ENCODE results near the gene BEND6.
A peak's percentile ranks its signal among the peaks of the same experiment; 100 is the strongest.

The BEND6 gene

DNA sequence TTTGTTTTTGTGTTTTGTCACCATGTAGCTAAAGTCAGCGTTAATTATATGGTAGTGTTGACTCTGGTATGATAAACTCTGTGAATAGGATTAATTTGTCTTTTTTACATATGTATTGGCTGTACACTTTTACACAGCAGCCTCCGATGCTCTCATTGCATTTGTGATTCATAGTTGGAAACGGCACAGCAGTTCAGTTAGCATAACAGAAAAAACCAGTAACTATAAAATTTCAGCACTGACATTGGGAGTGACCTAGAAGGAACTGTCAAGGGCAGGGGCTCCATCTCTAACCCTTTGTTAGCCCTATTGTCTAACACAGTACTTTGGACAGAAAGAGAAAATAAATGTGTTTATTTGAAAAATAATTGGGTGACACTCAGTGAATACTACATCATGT lies 5.6 kb upstream of the BEND6 start:
- Histone ChIP-seq H3K9me3 (ENCODE audit: control insufficient read depth, low read length) (no peaks in the 10 kb centered on the region), H3K4me1 (ENCODE audit: control insufficient read depth, insufficient read depth, low read length) (peaks cover 6% of the 10 kb centered on the region), H3K4me3 (ENCODE audit: low read length) (no peak overlapping the region), H3K9ac (ENCODE audit: low read length) (no peak overlapping the region), H3K36me3 (ENCODE audit: control insufficient read depth, insufficient read depth, low read length) (no peaks in the 10 kb centered on the region), H3K27me3 (ENCODE audit: control insufficient read depth, insufficient read depth, low read length) (peaks cover 15% of the 10 kb centered on the region)

DNA sequence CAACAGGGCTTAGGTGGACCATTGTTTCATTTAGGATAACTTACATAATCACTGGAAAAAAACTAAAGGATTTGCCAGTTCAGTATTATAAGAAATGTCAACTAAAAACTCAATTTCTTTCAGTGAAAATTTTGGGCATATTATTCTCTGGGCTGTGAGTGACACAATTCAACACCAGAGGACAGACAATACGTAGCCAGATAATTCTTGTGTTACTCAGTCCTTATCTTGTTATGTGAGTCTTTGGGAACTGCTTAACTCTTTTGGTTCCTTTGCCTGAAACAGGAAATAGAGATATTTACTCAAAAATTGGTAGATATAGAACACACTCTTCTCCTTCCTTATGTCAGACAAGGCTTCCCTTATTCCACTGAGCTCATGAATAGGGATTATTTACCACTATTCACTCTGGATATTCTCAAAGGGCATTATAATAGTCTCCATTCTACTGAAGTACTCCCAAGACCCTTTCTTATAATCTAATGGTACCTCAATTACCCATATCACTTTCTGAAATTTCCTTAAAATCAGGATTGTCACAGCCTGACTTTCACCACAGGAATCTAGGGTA lies 4.9 kb upstream of the BEND6 start:
- no peaks in the 10 kb centered on the region for H3K36me3 ChIP-seq (ENCODE audit: control insufficient read depth, insufficient read depth, low read length)

DNA sequence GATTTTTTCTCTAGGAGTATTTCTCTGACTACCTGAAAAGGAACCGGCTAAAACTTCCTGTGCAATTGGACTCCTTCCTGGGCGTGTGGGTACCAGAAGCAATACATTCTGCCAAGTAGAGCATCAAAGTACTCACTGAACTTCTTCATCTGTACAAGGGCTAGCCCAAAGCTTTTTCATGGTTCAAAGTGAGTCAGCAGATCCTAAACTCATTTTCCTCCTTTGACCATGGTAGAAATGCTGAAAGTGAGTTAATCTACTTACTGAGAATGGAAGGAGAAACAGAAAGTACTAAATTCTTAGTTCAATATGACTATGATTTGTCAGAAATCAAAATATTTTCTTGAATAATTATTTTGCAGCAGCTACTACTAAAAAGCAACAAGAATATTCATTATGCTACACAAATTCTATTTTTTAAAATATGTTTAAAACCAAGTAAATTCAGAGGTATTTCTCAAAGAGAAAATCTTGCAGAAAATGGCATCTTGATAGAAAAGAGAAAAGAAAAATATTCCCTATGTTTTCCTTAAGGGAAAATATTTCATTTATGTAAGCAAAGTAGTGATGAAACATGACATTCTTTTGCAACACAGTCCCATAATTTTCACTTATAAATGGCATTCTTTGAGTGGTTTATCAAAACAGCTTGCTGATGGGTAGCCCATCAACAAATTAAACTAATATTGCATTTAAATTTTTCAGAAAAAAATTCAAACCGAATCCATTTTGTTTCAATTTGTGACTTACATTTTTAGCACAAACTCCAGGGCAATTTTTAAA lies 3.7 kb upstream of the BEND6 start:
- no peaks in the 10 kb centered on the region for H3K36me3 ChIP-seq (ENCODE audit: control insufficient read depth, insufficient read depth, low read length)
- H3K27me3 ChIP-seq (ENCODE audit: control insufficient read depth, insufficient read depth, low read length), result peaks cover 27% of the 10 kb centered on the region
- H3K4me1 ChIP-seq (ENCODE audit: control insufficient read depth, insufficient read depth, low read length), result peaks cover 12% of the 10 kb centered on the region
- no peak overlapping the region for H3K4me3 ChIP-seq (ENCODE audit: low read length)
- H3K9me3 ChIP-seq (ENCODE audit: control insufficient read depth, low read length), result no peaks in the 10 kb centered on the region
- H3K9ac ChIP-seq (ENCODE audit: low read length), result no peak overlapping the region

More for the DNA sequence above, 4.9 kb upstream of the BEND6 start:
- H3K9me3 ChIP-seq (ENCODE audit: control insufficient read depth, low read length), result no peaks in the 10 kb centered on the region
- H3K9ac ChIP-seq (ENCODE audit: low read length), result no peak overlapping the region
- H3K27me3 ChIP-seq (ENCODE audit: control insufficient read depth, insufficient read depth, low read length), result peaks cover 18% of the 10 kb centered on the region
- H3K4me1 ChIP-seq (ENCODE audit: control insufficient read depth, insufficient read depth, low read length), result peaks cover 7% of the 10 kb centered on the region
- no peak overlapping the region for H3K4me3 ChIP-seq (ENCODE audit: low read length)

DNA sequence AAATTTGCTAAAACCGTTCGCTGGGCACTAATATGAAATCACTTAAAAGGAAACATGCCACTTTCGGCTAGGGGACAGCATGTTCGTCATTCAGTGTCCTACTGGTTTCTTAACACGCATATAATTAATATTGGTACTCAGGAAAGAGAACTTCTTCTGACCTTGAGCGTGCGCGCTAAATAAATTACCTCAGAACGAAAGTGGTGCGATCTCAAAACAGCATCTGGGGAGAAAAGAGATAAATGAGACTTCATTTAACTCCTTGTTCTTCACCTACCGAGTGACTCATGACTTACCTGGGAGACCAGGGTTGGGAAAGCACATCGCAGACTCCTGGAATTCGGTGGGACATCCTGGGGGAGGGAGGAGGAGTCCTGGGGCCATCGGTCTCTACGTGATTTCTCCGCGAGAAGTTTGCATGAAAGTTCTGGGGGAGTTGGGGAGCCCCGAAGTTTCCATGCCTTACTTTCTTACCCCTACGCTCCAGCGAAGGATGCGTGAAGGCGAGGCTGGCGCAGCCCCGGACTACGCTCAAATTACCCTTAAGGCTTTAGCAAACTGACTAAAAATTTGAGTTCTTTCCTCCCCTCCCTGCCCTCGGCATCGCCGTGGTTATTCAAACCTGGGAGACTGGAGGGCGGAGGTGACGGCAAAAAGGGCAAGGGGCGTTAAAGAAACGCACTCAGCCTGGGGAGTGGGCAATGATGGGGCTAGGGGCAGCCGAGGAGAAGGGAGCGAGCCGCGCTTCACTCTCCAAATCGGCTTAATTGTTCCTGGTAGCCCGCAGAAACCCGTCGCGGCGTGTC lies 1.1 kb upstream of the BEND6 start:
- Histone ChIP-seq H3K4me3 (ENCODE audit: low read length) (peak overlapping the region; percentile 33), H3K9me3 (ENCODE audit: control insufficient read depth, low read length) (no peaks in the 10 kb centered on the region), H3K9ac (ENCODE audit: low read length) (peak overlapping the region; percentile 48), H3K4me1 (ENCODE audit: control insufficient read depth, insufficient read depth, low read length) (peaks cover 12% of the 10 kb centered on the region), H3K27me3 (ENCODE audit: control insufficient read depth, insufficient read depth, low read length) (peaks cover 27% of the 10 kb centered on the region), H3K36me3 (ENCODE audit: control insufficient read depth, insufficient read depth, low read length) (no peaks in the 10 kb centered on the region)

DNA sequence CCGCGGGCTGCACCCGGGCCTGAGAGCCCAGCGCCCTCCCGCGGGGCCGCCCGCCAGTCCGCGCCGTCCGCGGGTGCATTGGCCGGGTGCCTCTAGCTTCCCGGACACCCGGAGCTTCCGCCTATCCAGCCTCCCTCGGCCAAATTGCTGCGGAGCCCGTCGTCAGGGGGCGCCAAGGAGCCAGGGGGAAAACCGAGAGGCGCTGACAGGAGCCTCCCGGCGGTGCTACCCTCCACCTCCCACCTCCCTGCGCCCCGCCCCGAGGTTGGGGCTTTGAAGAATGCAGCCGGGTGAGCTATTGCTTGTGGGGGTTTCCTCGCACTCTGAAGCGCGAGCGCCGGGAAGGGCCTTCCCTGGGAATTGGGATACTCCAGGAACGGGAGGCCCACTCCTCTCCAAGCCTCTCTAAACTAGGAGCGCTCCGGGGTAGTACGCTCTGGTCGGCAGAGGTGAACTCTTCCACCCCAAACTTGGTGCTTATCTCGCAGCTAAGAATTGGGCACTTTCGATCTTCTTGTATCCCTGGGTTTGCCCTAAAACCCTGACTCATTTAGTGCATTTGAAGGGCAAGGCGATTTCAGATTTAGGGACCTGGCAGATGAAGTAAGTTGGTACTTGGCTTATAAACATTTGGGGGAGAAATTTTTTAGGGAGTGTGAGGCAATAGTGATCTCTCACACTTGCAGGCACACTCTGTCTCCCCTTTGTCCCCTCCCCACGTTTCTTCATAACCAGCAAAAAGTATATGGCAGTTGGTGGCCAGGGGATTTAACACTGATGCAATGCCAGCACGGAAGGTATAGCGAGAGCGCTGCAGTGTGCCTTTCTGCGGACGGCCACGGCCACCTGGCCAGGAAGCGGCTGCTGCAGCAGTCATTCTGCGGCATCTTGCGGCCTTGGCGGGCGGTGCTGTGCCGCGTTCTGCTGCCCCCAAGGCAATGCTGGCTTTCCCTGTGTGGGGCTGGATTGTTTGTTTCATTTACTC lies 556 bp downstream of the BEND6 start:
- H3K4me1 ChIP-seq (ENCODE audit: control insufficient read depth, insufficient read depth, low read length), result peaks cover 12% of the 10 kb centered on the region
- peaks cover 27% of the 10 kb centered on the region for H3K27me3 ChIP-seq (ENCODE audit: control insufficient read depth, insufficient read depth, low read length)
- peak overlapping the region; percentile 22 for H3K4me3 ChIP-seq (ENCODE audit: low read length)
- H3K36me3 ChIP-seq (ENCODE audit: control insufficient read depth, insufficient read depth, low read length), result no peaks in the 10 kb centered on the region
- H3K9ac ChIP-seq (ENCODE audit: low read length), result no peak overlapping the region
- no peaks in the 10 kb centered on the region for H3K9me3 ChIP-seq (ENCODE audit: control insufficient read depth, low read length)

DNA sequence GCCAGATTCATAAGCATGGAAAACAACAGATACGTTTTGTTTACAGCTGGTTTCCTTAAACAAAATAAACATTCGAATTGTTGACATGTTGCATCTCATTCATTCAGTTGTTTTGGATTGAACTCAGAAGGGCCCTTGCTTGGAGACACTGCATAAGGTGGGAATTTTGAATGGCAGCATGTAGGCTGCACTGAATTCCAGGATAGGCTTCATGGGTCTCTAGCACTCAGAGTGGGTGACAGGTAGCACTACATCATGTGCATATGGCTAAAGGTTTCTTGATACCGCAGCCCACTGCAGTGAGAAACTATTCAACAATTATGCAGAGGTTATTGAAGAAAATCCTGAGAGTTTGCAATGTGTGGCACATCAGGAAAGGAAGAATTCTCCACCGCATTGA lies 1.6 kb downstream of the BEND6 start:
- Histone ChIP-seq H3K4me1 (ENCODE audit: control insufficient read depth, insufficient read depth, low read length) (peaks cover 12% of the 10 kb centered on the region), H3K4me3 (ENCODE audit: low read length) (no peak overlapping the region), H3K9ac (ENCODE audit: low read length) (no peak overlapping the region), H3K9me3 (ENCODE audit: control insufficient read depth, low read length) (no peaks in the 10 kb centered on the region), H3K36me3 (ENCODE audit: control insufficient read depth, insufficient read depth, low read length) (no peaks in the 10 kb centered on the region), H3K27me3 (ENCODE audit: control insufficient read depth, insufficient read depth, low read length) (peaks cover 27% of the 10 kb centered on the region)

DNA sequence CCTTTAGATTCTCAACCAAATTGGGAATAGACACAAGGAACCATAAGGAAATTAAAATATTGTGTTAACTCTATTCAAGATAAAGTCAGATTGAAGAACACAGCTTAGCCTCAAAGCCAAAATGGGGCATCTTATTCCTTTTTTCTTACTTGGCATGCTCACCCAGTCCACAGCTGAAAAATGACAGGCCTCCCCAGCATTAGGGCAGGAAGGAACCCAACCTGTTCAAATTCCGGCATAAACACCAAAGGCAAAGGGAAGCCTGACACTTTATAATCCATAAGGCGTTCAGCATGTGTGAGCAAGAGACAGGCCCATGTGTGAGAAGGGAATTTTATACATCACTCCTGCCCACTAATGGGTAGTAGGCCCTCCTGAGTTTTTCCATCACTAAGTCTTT lies 2.9 kb downstream of the BEND6 start:
- H3K27me3 ChIP-seq (ENCODE audit: control insufficient read depth, insufficient read depth, low read length), result peaks cover 23% of the 10 kb centered on the region

DNA sequence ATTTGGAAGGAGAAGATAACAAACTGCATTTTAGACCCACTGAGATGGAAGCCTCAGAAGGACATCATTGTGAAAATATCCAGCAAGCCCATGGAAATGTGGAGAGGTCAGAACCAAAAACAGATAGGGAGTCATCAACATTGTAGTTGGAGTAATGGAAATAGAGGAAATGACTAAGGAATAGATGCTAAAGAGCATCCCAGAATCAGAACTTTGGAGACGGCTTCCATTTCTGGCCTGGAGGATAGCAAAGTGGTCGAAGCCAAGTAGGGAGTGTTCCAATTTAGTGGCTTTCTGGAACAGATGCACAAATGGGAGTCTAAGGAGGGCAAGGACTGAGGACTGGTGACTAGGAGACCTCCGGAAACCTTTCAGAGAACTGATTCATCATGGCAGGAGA lies 3.6 kb downstream of the BEND6 start:
- no peaks in the 10 kb centered on the region for H3K9me3 ChIP-seq (ENCODE audit: control insufficient read depth, low read length)
- H3K9ac ChIP-seq (ENCODE audit: low read length), result no peak overlapping the region
- H3K27me3 ChIP-seq (ENCODE audit: control insufficient read depth, insufficient read depth, low read length), result peaks cover 20% of the 10 kb centered on the region
- H3K4me3 ChIP-seq (ENCODE audit: low read length), result no peak overlapping the region
- peaks cover 12% of the 10 kb centered on the region for H3K4me1 ChIP-seq (ENCODE audit: control insufficient read depth, insufficient read depth, low read length)
- H3K36me3 ChIP-seq (ENCODE audit: control insufficient read depth, insufficient read depth, low read length), result no peaks in the 10 kb centered on the region

More for the DNA sequence above, 2.9 kb downstream of the BEND6 start:
- Histone ChIP-seq H3K9ac (ENCODE audit: low read length) (no peak overlapping the region), H3K4me1 (ENCODE audit: control insufficient read depth, insufficient read depth, low read length) (peaks cover 12% of the 10 kb centered on the region), H3K4me3 (ENCODE audit: low read length) (no peak overlapping the region), H3K9me3 (ENCODE audit: control insufficient read depth, low read length) (no peaks in the 10 kb centered on the region), H3K36me3 (ENCODE audit: control insufficient read depth, insufficient read depth, low read length) (no peaks in the 10 kb centered on the region)

DNA sequence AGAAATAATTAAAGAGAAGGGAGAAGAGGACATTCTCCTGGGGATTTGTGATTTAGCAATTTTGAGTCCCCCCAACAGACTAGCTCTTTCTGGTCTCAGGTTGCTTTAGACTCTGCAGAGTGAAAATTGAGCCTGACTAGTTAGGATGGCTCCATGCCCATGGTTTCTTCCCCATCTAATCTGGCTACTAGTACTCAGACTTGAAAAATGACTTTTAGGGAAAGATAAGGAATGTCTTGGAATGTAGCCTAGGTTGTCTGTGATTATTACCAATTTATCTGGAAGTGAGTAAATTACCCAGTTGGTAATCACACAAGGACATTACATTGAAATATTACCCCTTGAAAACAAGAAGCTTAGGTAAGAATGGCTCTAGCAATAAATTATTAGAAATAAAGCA lies 4.2 kb downstream of the BEND6 start:
- no peaks in the 10 kb centered on the region for H3K9me3 ChIP-seq (ENCODE audit: control insufficient read depth, low read length)

DNA sequence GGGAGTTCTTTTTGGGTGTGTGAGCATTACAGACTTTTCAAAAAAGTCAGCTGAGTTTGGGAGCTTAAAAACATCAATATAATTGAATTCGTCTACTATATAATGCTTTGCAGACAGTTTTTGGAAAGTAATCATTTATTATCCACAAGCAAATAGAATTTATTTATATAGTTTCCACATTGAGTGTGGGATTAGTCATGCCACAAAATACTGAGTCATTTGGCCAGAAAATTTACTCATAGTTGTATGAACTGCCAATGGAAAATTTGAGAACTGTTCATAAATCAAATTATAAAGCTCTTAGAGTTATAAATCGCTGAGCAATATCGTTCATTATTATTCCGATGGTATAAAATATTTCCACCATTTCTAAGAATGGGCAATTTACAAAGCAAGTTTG lies 5.0 kb downstream of the BEND6 start:
- H3K4me3 ChIP-seq (ENCODE audit: low read length), result no peak overlapping the region

More for the DNA sequence above, 4.2 kb downstream of the BEND6 start:
- Histone ChIP-seq H3K4me1 (ENCODE audit: control insufficient read depth, insufficient read depth, low read length) (peaks cover 8% of the 10 kb centered on the region), H3K9ac (ENCODE audit: low read length) (no peak overlapping the region), H3K4me3 (ENCODE audit: low read length) (no peak overlapping the region), H3K27me3 (ENCODE audit: control insufficient read depth, insufficient read depth, low read length) (peaks cover 14% of the 10 kb centered on the region), H3K36me3 (ENCODE audit: control insufficient read depth, insufficient read depth, low read length) (no peaks in the 10 kb centered on the region)

DNA sequence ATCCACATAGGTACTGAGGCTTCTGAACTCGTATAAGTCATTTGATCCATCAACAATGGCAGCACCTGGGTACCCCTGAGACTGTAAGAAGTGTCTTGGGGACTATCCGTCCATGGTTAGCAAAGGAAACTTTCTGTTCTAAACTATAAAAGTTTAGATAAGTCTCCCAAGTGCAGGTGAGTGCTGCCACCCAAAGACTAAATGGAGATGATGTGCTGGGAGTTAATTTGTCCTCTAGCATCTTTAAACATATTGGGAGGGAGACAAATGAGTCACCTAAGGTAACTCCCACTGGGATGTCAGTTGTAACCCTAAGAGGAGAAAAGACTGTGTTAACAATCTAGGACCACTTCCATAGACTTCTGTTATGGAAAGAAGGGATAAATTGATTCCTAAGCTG lies 6.2 kb downstream of the BEND6 start:
- Histone ChIP-seq H3K36me3 (ENCODE audit: control insufficient read depth, insufficient read depth, low read length) (no peaks in the 10 kb centered on the region), H3K9ac (ENCODE audit: low read length) (no peak overlapping the region), H3K4me3 (ENCODE audit: low read length) (no peak overlapping the region), H3K4me1 (ENCODE audit: control insufficient read depth, insufficient read depth, low read length) (no peaks in the 10 kb centered on the region), H3K27me3 (ENCODE audit: control insufficient read depth, insufficient read depth, low read length) (no peaks in the 10 kb centered on the region), H3K9me3 (ENCODE audit: control insufficient read depth, low read length) (no peaks in the 10 kb centered on the region)

More for the DNA sequence above, 5.0 kb downstream of the BEND6 start:
- no peaks in the 10 kb centered on the region for H3K36me3 ChIP-seq (ENCODE audit: control insufficient read depth, insufficient read depth, low read length)
- H3K4me1 ChIP-seq (ENCODE audit: control insufficient read depth, insufficient read depth, low read length), result peaks cover 6% of the 10 kb centered on the region
- no peaks in the 10 kb centered on the region for H3K9me3 ChIP-seq (ENCODE audit: control insufficient read depth, low read length)
- no peak overlapping the region for H3K9ac ChIP-seq (ENCODE audit: low read length)
- peaks cover 10% of the 10 kb centered on the region for H3K27me3 ChIP-seq (ENCODE audit: control insufficient read depth, insufficient read depth, low read length)

All from mucosa of stomach (tissue), 1 donor.